ENCODE results near the gene VWF.

- TF ChIP-seq CTCF (IDR thresholded peaks at IDR 0.05; ENCODE audit: extremely low read depth in 1 of 2, insufficient read depth in 1 of 2, low read depth in 1 of 2, low read length in 2 of 2) (no peak), POLR2AphosphoS5 (IDR thresholded peaks at IDR 0.05; ENCODE audit: insufficient read depth, low read depth, low read length) (no peak), POLR2A (IDR thresholded peaks at IDR 0.05; ENCODE audit: low read depth, low read length) (peak; percentile 55)
These were observed 44.1 kb downstream of the VWF start for GRCh38 chr12:6080149-6081045.

All from endothelial cell of umbilical vein (primary cell).